Measurements from ENCODE around the gene GNB1. TPM values are rescaled to one million over a fixed set of nuclear protein-coding genes. Genes with fewer than 3 reads are reported as not detected.

Gene GNB1
- total RNA-seq, 1 experiment from 2014 or later = 611 TPM

- Histone ChIP-seq H3K27ac (ENCODE audit: low read depth, low read length, poor library complexity, severe bottlenecking) (no peak overlapping the region), H3K9me3 (ENCODE audit: low read depth, low read length, poor library complexity, severe bottlenecking) (no peaks in the 10 kb centered on the region), H3K4me1 (ENCODE audit: insufficient read depth, low read length, poor library complexity, severe bottlenecking) (peaks cover 3% of the 10 kb centered on the region), H3K27me3 (replicated peaks; ENCODE audit: insufficient read depth, low read depth, low read length, poor library complexity) (no peaks in the 10 kb centered on the region), H3K4me3 (ENCODE audit: low read depth, low read length, poor library complexity, severe bottlenecking) (no peak overlapping the region), H3K36me3 (ENCODE audit: insufficient read depth, low read length, poor library complexity, severe bottlenecking) (no peaks in the 10 kb centered on the region)
- intact Hi-C loops (cut with micrococcal nuclease; ENCODE audit: unreplicated experiment) = no loop called here
- ChIA-PET POLR2A (ENCODE audit: low non-redundant PET) (interaction anchor here (0.7 kb wide), 1 partner anchor 25 kb away, joined by 6 read pairs; no protein-coding TSS in a partner anchor), CTCF (no interaction called here)
- no peak for DNase-seq (ENCODE audit: low spot score)
- no TSS peak for BruUV-seq (replicated peaks)
- TF ChIP-seq EZH2 (IDR thresholded peaks at IDR 0.05; ENCODE audit: borderline replicate concordance, low read depth, low read length, poor library complexity, severe bottlenecking) = no peak
- TF ChIP-seq, protein P1, sequence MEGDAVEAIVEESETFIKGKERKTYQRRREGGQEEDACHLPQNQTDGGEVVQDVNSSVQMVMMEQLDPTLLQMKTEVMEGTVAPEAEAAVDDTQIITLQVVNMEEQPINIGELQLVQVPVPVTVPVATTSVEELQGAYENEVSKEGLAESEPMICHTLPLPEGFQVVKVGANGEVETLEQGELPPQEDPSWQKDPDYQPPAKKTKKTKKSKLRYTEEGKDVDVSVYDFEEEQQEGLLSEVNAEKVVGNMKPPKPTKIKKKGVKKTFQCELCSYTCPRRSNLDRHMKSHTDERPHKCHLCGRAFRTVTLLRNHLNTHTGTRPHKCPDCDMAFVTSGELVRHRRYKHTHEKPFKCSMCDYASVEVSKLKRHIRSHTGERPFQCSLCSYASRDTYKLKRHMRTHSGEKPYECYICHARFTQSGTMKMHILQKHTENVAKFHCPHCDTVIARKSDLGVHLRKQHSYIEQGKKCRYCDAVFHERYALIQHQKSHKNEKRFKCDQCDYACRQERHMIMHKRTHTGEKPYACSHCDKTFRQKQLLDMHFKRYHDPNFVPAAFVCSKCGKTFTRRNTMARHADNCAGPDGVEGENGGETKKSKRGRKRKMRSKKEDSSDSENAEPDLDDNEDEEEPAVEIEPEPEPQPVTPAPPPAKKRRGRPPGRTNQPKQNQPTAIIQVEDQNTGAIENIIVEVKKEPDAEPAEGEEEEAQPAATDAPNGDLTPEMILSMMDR (conservative IDR thresholded peaks at IDR 0.05; ENCODE audit: low read depth, low read length) = no peak
Measured at GRCh38 chr1:1900883-1901640, 10.2 kb upstream of the GNB1 start.

- Histone ChIP-seq H3K4me1 (ENCODE audit: insufficient read depth, low read length, poor library complexity, severe bottlenecking) (peaks cover 7% of the 10 kb centered on the region), H3K9me3 (ENCODE audit: low read depth, low read length, poor library complexity, severe bottlenecking) (no peaks in the 10 kb centered on the region), H3K36me3 (ENCODE audit: insufficient read depth, low read length, poor library complexity, severe bottlenecking) (no peaks in the 10 kb centered on the region), H3K27ac (ENCODE audit: low read depth, low read length, poor library complexity, severe bottlenecking) (no peak overlapping the region), H3K4me3 (ENCODE audit: low read depth, low read length, poor library complexity, severe bottlenecking) (no peak overlapping the region), H3K27me3 (replicated peaks; ENCODE audit: insufficient read depth, low read depth, low read length, poor library complexity) (no peaks in the 10 kb centered on the region)
- intact Hi-C loops (cut with micrococcal nuclease; ENCODE audit: unreplicated experiment) = no loop called here
- DNase-seq (ENCODE audit: low spot score) = no peak
- no TSS peak for BruUV-seq (replicated peaks)
- TF ChIP-seq, protein P1 (conservative IDR thresholded peaks at IDR 0.05; ENCODE audit: low read depth, low read length) = no peak
- TF ChIP-seq EZH2 (IDR thresholded peaks at IDR 0.05; ENCODE audit: borderline replicate concordance, low read depth, low read length, poor library complexity, severe bottlenecking) = no peak
- CTCF ChIA-PET = no interaction called here
- POLR2A ChIA-PET (ENCODE audit: low non-redundant PET) = no interaction called here
Measured at GRCh38 chr1:1899967-1900327, 9.1 kb upstream of the GNB1 start.

- Histone ChIP-seq H3K9me3 (ENCODE audit: low read depth, low read length, poor library complexity, severe bottlenecking) (no peaks in the 10 kb centered on the region), H3K4me3 (ENCODE audit: low read depth, low read length, poor library complexity, severe bottlenecking) (no peak overlapping the region), H3K36me3 (ENCODE audit: insufficient read depth, low read length, poor library complexity, severe bottlenecking) (no peaks in the 10 kb centered on the region), H3K27me3 (replicated peaks; ENCODE audit: insufficient read depth, low read depth, low read length, poor library complexity) (no peaks in the 10 kb centered on the region), H3K4me1 (ENCODE audit: insufficient read depth, low read length, poor library complexity, severe bottlenecking) (peaks cover 12% of the 10 kb centered on the region), H3K27ac (ENCODE audit: low read depth, low read length, poor library complexity, severe bottlenecking) (no peak overlapping the region)
- TF ChIP-seq, protein P1 (conservative IDR thresholded peaks at IDR 0.05; ENCODE audit: low read depth, low read length) = no peak; the same call in 1 of the 2 replicates
- TF ChIP-seq EZH2 (IDR thresholded peaks at IDR 0.05; ENCODE audit: borderline replicate concordance, low read depth, low read length, poor library complexity, severe bottlenecking) = no peak
- no TSS peak for BruUV-seq (replicated peaks)
- intact Hi-C loops (cut with micrococcal nuclease; ENCODE audit: unreplicated experiment) = no loop called here
- DNase-seq (ENCODE audit: low spot score) = no peak
- POLR2A ChIA-PET (ENCODE audit: low non-redundant PET) = no interaction called here
- CTCF ChIA-PET = no interaction called here
Measured at GRCh38 chr1:1899266-1899966, 8.5 kb upstream of the GNB1 start.
